HG02973 (cell line): ENCODE results near the gene PCBP3.
"Not testable (repeated sequence)": the region's sequence is repeated elsewhere in the genome, so short reads cannot be mapped to it uniquely, and the experiment has no call there.

Source experiments
- ATAC-seq: cut with Tn5 transposase; IDR thresholded peaks from one replicate; pipeline ENCODE4 v1.9.1; 2021; ENCODE audit warnings: moderate library complexity; ENCODE audit not compliant: unreplicated experiment

The PCBP3 gene

GRCh38 chr21:45634511-45635183 lies 8.9 kb upstream of the PCBP3 start:
- no peak for ATAC-seq

GRCh38 chr21:45635271-45636151 lies 8.0 kb upstream of the PCBP3 start:
- no peak for ATAC-seq

GRCh38 chr21:45636459-45636858 lies 7.1 kb upstream of the PCBP3 start:
- no peak for ATAC-seq

GRCh38 chr21:45636951-45637646 lies 6.4 kb upstream of the PCBP3 start:
- no peak for ATAC-seq

- ATAC-seq, result no peak
These were observed 5.6 kb upstream of the PCBP3 start for GRCh38 chr21:45637883-45638282.

GRCh38 chr21:45638707-45639106 lies 4.8 kb upstream of the PCBP3 start:
- ATAC-seq, result no peak

- no peak for ATAC-seq
These were observed 4.1 kb upstream of the PCBP3 start for GRCh38 chr21:45639206-45640000.

- no peak for ATAC-seq
These were observed 3.3 kb upstream of the PCBP3 start for GRCh38 chr21:45640001-45640887.

- ATAC-seq, result no peak
These were observed 2.5 kb upstream of the PCBP3 start for GRCh38 chr21:45640888-45641479.

- no peak for ATAC-seq
These were observed 2.0 kb upstream of the PCBP3 start for GRCh38 chr21:45641480-45642035.

- ATAC-seq, result no peak
These were observed 1.3 kb upstream of the PCBP3 start for GRCh38 chr21:45642122-45642813.

GRCh38 chr21:45644041-45644906 lies 749 bp downstream of the PCBP3 start:
- no peak for ATAC-seq

- ATAC-seq, result no peak
These were observed 8.4 kb downstream of the PCBP3 start for GRCh38 chr21:45651921-45652320.

GRCh38 chr21:45655124-45655523 lies 11.6 kb downstream of the PCBP3 start:
- no peak for ATAC-seq

GRCh38 chr21:45656114-45656513 lies 12.6 kb downstream of the PCBP3 start:
- ATAC-seq, result not testable (repeated sequence)

- not testable (repeated sequence) for ATAC-seq
These were observed 18.5 kb downstream of the PCBP3 start for GRCh38 chr21:45661913-45662622.
